SH-SY5Y (cell line): ENCODE measurements around the gene BDH1.

Source experiments
- GATA2 ChIP-seq: IDR thresholded peaks from 2 replicates; pipeline ENCODE4 v1.6.1; 2011; ENCODE audit warnings: mild to moderate bottlenecking, low read depth, low read length
- GATA3 ChIP-seq: IDR thresholded peaks from 2 replicates; pipeline ENCODE4 v1.6.1; 2011; ENCODE audit warnings: low read depth, mild to moderate bottlenecking, low read length, moderate library complexity

- TF ChIP-seq GATA3 (no peak), GATA2 (no peak)
Measured at GRCh38 chr3:197552198-197552597, 3.6 kb downstream of the BDH1 start.
